HCT116 (cell line): ENCODE measurements around the gene PCK2. TPM values are rescaled to one million over a fixed set of nuclear protein-coding genes. Genes with fewer than 3 reads are reported as not detected.

ENCODE experiments used
- ATAC-seq: fragments of 200-7000 bp; cut with Tn5 transposase; 2 replicates; pipeline ENCODE4 v1.9.1; 2020; ENCODE audit warnings: mild to moderate bottlenecking, moderate library complexity
- BruUV-seq: library from RNA; stranded (reverse); fragments of 400-500 nt; replicated peaks from 2 replicates; lab custom pipeline; 2021; lab: Mats Ljungman, UMichigan
- CTCF ChIA-PET: fragments of 300-600 bp; sonication (Branson Sonifier 250); formaldehyde crosslinking; loops from one replicate; lab custom pipeline; 2021; ENCODE audit warnings: antibody characterized with exemption; lab: Charles Lee
- POLR2A ChIA-PET: fragments of 300-600, 350-600 bp; sonication (Branson Sonifier 250); formaldehyde crosslinking; loops from one replicate; lab custom pipeline; 2021; ENCODE audit warnings: antibody characterized with exemption; lab: Charles Lee
- RAD21 ChIA-PET, 2 experiments: fragments of 300-600 bp; sonication (Branson Sonifier 250); formaldehyde crosslinking; loops; one replicate each; lab custom pipeline; 2023; ENCODE audit warnings: low total read pairs in 2 of 2; ENCODE audit not compliant: uncharacterized antibody in 2 of 2, unreplicated experiment in 2 of 2, low non-redundant PET in 1 of 2; lab: Charles Lee
- DNase-seq: peaks from one replicate; pipeline ENCODE4 v3.0.0-alpha.2; 2010; ENCODE audit warnings: low read depth, low spot score
- H2AFZ ChIP-seq: fragments of 200-600 bp; shearing (Covaris generic), sonication (generic); 2 replicates; pipeline ENCODE4 v1.6.1; 2017; ENCODE audit warnings: low read depth, mixed run types, mixed read lengths, antibody characterized with exemption, low read length; ENCODE audit not compliant: poor library complexity, severe bottlenecking
- H3K27ac ChIP-seq: 2 replicates; pipeline ENCODE4 v1.5.1; 2012; ENCODE audit warnings: low read depth, low read length
- H3K27me3 ChIP-seq: fragments of 200-600 bp; sonication (generic); 2 replicates; pipeline ENCODE4 v1.6.1; 2016; ENCODE audit warnings: mixed run types, low read length, mixed read lengths; ENCODE audit not compliant: insufficient read depth
- H3K36me3 ChIP-seq, 2 experiments: fragments of 200-500 bp in 1 of 2; fragments of 200-600 bp in 1 of 2; sonication (Bioruptor generic) in 1 of 2; sonication (generic) in 1 of 2; 2 replicates each; pipeline versions ENCODE4 v1.5.1 to v1.6.1; 2014 to 2016; ENCODE audit warnings: low read length in 2 of 2, inconsistent platforms in 1 of 2, mixed read lengths in 1 of 2, mixed run types in 1 of 2; ENCODE audit not compliant: insufficient read depth in 2 of 2, control insufficient read depth in 1 of 2
- H3K4me1 ChIP-seq, 2 experiments: fragments of 200-600 bp in 1 of 2; sonication (generic) in 1 of 2; 2 replicates each; pipeline versions ENCODE4 v1.5.1 to v1.6.1; 2012 to 2017; ENCODE audit warnings: low read length in 2 of 2, inconsistent platforms in 1 of 2, mild to moderate bottlenecking in 1 of 2, mixed read lengths in 1 of 2, mixed run types in 1 of 2, moderate library complexity in 1 of 2; ENCODE audit not compliant: insufficient read depth in 2 of 2, control insufficient read depth in 1 of 2
- H3K4me2 ChIP-seq: fragments of 200-600 bp; sonication (generic); 2 replicates; pipeline ENCODE4 v1.6.1; 2017; ENCODE audit warnings: mixed run types, low read length, mixed read lengths
- H3K4me3 ChIP-seq, 2 experiments: fragments of 200-600 bp in 1 of 2; sonication (generic) in 1 of 2; replicated peaks in 1 of 2; 2 replicates each; pipeline ENCODE4 v1.5.1; 2011 to 2016; ENCODE audit warnings: low read length in 2 of 2, control low read depth in 1 of 2, low read depth in 1 of 2, mild to moderate bottlenecking in 1 of 2, mixed read lengths in 1 of 2, mixed run types in 1 of 2
- H3K79me2 ChIP-seq: fragments of 200-600 bp; sonication (generic); 2 replicates; pipeline ENCODE4 v1.6.1; 2017; ENCODE audit warnings: mild to moderate bottlenecking, mixed run types, low read length, moderate library complexity, mixed read lengths; ENCODE audit not compliant: insufficient read depth
- H3K9ac ChIP-seq: fragments of 200-600 bp; sonication (generic); 2 replicates; pipeline ENCODE4 v1.6.1; 2016; ENCODE audit warnings: low read length, mixed read lengths
- H3K9me2 ChIP-seq: fragments of 200-600 bp; sonication (generic), shearing (Covaris generic); 2 replicates; pipeline ENCODE4 v1.6.1; 2017; ENCODE audit warnings: mixed run types, mild to moderate bottlenecking, moderate library complexity; ENCODE audit not compliant: insufficient read depth
- H3K9me3 ChIP-seq, 2 experiments: fragments of 200-500 bp in 1 of 2; fragments of 200-600 bp in 1 of 2; sonication (Bioruptor generic) in 1 of 2; sonication (generic) in 1 of 2; 2 replicates each; pipeline ENCODE4 v1.6.1; 2014 to 2017; ENCODE audit warnings: low read length in 2 of 2, mixed read lengths in 2 of 2, inconsistent platforms in 1 of 2, low read depth in 1 of 2, mild to moderate bottlenecking in 1 of 2, mixed run types in 1 of 2, moderate library complexity in 1 of 2; ENCODE audit not compliant: control insufficient read depth in 1 of 2, insufficient read depth in 1 of 2
- H4K20me1 ChIP-seq: fragments of 200-600 bp; sonication (generic), shearing (Covaris generic); 2 replicates; pipeline ENCODE4 v1.6.1; 2017; ENCODE audit warnings: mixed run types, mild to moderate bottlenecking, moderate library complexity; ENCODE audit not compliant: insufficient read depth
- CEBPB ChIP-seq: IDR thresholded peaks from 2 replicates; pipeline ENCODE4 v1.6.1; 2012; ENCODE audit warnings: low read depth
- EGR1 ChIP-seq: IDR thresholded peaks from 2 replicates; pipeline ENCODE4 v1.6.1; 2012; ENCODE audit warnings: low read depth
- JUND ChIP-seq: IDR thresholded peaks from 2 replicates; pipeline ENCODE4 v1.6.1; 2012
- POLR2A ChIP-seq: IDR thresholded peaks from 2 replicates; pipeline ENCODE4 v1.7.0; 2011; ENCODE audit warnings: borderline replicate concordance; ENCODE audit not compliant: insufficient read depth, insufficient read length; ENCODE audit errors: extremely low read depth
- POLR2AphosphoS5 ChIP-seq: IDR thresholded peaks from 2 replicates; pipeline ENCODE4 v1.6.1; 2011; ENCODE audit warnings: mild to moderate bottlenecking, low read depth, low read length, moderate library complexity
- RAD21 ChIP-seq: IDR thresholded peaks from 2 replicates; pipeline ENCODE4 v1.6.1; 2012; ENCODE audit warnings: low read depth, mild to moderate bottlenecking
- SIN3A ChIP-seq: IDR thresholded peaks from 2 replicates; pipeline ENCODE4 v1.6.1; 2012; ENCODE audit warnings: low read depth
- SP1 ChIP-seq: IDR thresholded peaks from 2 replicates; pipeline ENCODE4 v1.6.1; 2012; ENCODE audit warnings: low read depth
- SRF ChIP-seq: IDR thresholded peaks from 2 replicates; pipeline ENCODE4 v1.6.1; 2012; ENCODE audit warnings: low read depth
- TCF7L2 ChIP-seq: IDR thresholded peaks from 2 replicates; pipeline ENCODE4 v1.7.0; 2011; ENCODE audit warnings: borderline replicate concordance, inconsistent platforms; ENCODE audit not compliant: insufficient read depth, insufficient read length; ENCODE audit errors: extremely low read depth
- ZFX ChIP-seq: fragments of 450-650 bp; IDR thresholded peaks from 2 replicates; pipeline ENCODE4 v1.6.1; 2017
- intact Hi-C: fragments of 100-400 bp; cut with micrococcal nuclease; formaldehyde crosslinking; loops from 2 replicates; pipeline ENCODE4 v1.10.0; 2022
- total RNA-seq: library from RNA; stranded (reverse); gene quantifications from one replicate; pipeline ENCODE4 v1.2.1, GENCODE V29; 2021; ENCODE audit not compliant: unreplicated experiment
- TF ChIP-seq, protein P1 (sequence below): IDR thresholded peaks from 2 replicates; pipeline ENCODE4 v1.6.1; 2012
- TF ChIP-seq, protein P2 (sequence below): IDR thresholded peaks from 2 replicates; pipeline ENCODE4 v1.6.1; 2011; ENCODE audit warnings: mild to moderate bottlenecking, low read length, moderate library complexity; ENCODE audit not compliant: insufficient replicate concordance; ENCODE audit errors: extremely low read depth
- TF ChIP-seq, protein P3 (sequence below): IDR thresholded peaks from 2 replicates; pipeline ENCODE4 v1.6.1; 2012; ENCODE audit warnings: low read depth
- TF ChIP-seq, protein P4 (sequence below), 3 experiments: fragments of 200-600 bp in 1 of 3; sonication (generic) in 1 of 3; IDR thresholded peaks in 2 of 3; conservative IDR thresholded peaks in 1 of 3; 2 replicates each; pipeline ENCODE4 v1.5.1; 2012 to 2017; ENCODE audit warnings: low read depth in 2 of 3, low read length in 2 of 3, antibody characterized with exemption in 1 of 3, borderline replicate concordance in 1 of 3, control low read depth in 1 of 3, mild to moderate bottlenecking in 1 of 3, mixed read lengths in 1 of 3, mixed run types in 1 of 3, moderate library complexity in 1 of 3; ENCODE audit not compliant: insufficient read depth in 1 of 3

PCK2 gene
- total RNA-seq, 1 experiment from 2014 or later = 94.1 TPM

DNA sequence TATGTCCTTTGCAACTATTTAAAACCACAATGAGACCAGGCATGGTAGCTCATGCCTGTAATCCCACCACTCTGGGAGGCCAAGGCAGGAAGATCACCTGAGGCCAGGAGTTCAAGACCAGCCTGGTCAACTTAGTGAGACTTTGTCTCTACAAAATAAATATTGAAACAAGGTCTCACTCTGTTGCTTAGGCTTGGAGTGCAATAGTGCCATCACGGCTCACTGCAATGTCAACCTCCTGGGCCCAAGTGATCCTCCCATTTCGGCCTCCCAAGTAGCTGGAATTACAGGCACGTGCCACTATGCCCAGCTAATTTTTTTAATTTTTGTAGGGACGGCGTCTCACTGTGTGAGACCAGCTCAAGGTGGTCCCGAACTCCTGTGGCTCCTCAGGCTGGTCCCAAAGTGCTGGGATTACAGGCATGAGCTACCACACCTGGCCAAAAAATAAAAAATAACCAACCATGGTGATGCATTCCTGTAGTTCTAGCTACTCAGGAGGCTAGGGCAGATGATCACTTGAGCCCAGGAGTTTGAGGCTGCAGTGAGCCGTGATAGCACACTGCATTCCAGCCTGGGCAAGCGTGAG, 35.4 kb downstream of the PCK2 start:
- ATAC-seq (no peak), DNase-seq (no peak)
- H3K27me3 ChIP-seq = no peaks in the 10 kb centered on the region
- POLR2A ChIA-PET = interaction anchor here (1.2 to 3.0 kb wide), 2 partner anchors 15 to 35 kb away, joined by 3 to 8 read pairs; partner anchors contain the start of genes DCAF11, NRL and PCK2
- no peak overlapping the region for H2AFZ ChIP-seq
- H3K79me2 ChIP-seq = no peaks in the 10 kb centered on the region
- H4K20me1 ChIP-seq = no peaks in the 10 kb centered on the region
- no peak overlapping the region for H3K4me2 ChIP-seq
- no peaks in the 10 kb centered on the region for H3K9me3 ChIP-seq
- H3K36me3 ChIP-seq = no peaks in the 10 kb centered on the region
- no peaks in the 10 kb centered on the region for H3K9me2 ChIP-seq
- TF ChIP-seq, protein P1, sequence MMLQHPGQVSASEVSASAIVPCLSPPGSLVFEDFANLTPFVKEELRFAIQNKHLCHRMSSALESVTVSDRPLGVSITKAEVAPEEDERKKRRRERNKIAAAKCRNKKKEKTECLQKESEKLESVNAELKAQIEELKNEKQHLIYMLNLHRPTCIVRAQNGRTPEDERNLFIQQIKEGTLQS = no peak
- no peak for TF ChIP-seq CEBPB
- TF ChIP-seq, protein P2, sequence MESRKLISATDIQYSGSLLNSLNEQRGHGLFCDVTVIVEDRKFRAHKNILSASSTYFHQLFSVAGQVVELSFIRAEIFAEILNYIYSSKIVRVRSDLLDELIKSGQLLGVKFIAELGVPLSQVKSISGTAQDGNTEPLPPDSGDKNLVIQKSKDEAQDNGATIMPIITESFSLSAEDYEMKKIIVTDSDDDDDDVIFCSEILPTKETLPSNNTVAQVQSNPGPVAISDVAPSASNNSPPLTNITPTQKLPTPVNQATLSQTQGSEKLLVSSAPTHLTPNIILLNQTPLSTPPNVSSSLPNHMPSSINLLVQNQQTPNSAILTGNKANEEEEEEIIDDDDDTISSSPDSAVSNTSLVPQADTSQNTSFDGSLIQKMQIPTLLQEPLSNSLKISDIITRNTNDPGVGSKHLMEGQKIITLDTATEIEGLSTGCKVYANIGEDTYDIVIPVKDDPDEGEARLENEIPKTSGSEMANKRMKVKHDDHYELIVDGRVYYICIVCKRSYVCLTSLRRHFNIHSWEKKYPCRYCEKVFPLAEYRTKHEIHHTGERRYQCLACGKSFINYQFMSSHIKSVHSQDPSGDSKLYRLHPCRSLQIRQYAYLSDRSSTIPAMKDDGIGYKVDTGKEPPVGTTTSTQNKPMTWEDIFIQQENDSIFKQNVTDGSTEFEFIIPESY = no peak
- TF ChIP-seq SRF = no peak
- TF ChIP-seq, protein P3, sequence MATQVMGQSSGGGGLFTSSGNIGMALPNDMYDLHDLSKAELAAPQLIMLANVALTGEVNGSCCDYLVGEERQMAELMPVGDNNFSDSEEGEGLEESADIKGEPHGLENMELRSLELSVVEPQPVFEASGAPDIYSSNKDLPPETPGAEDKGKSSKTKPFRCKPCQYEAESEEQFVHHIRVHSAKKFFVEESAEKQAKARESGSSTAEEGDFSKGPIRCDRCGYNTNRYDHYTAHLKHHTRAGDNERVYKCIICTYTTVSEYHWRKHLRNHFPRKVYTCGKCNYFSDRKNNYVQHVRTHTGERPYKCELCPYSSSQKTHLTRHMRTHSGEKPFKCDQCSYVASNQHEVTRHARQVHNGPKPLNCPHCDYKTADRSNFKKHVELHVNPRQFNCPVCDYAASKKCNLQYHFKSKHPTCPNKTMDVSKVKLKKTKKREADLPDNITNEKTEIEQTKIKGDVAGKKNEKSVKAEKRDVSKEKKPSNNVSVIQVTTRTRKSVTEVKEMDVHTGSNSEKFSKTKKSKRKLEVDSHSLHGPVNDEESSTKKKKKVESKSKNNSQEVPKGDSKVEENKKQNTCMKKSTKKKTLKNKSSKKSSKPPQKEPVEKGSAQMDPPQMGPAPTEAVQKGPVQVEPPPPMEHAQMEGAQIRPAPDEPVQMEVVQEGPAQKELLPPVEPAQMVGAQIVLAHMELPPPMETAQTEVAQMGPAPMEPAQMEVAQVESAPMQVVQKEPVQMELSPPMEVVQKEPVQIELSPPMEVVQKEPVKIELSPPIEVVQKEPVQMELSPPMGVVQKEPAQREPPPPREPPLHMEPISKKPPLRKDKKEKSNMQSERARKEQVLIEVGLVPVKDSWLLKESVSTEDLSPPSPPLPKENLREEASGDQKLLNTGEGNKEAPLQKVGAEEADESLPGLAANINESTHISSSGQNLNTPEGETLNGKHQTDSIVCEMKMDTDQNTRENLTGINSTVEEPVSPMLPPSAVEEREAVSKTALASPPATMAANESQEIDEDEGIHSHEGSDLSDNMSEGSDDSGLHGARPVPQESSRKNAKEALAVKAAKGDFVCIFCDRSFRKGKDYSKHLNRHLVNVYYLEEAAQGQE = no peak
- TF ChIP-seq TCF7L2 = no peak
- TF ChIP-seq RAD21 = no peak
- TF ChIP-seq, protein P4, sequence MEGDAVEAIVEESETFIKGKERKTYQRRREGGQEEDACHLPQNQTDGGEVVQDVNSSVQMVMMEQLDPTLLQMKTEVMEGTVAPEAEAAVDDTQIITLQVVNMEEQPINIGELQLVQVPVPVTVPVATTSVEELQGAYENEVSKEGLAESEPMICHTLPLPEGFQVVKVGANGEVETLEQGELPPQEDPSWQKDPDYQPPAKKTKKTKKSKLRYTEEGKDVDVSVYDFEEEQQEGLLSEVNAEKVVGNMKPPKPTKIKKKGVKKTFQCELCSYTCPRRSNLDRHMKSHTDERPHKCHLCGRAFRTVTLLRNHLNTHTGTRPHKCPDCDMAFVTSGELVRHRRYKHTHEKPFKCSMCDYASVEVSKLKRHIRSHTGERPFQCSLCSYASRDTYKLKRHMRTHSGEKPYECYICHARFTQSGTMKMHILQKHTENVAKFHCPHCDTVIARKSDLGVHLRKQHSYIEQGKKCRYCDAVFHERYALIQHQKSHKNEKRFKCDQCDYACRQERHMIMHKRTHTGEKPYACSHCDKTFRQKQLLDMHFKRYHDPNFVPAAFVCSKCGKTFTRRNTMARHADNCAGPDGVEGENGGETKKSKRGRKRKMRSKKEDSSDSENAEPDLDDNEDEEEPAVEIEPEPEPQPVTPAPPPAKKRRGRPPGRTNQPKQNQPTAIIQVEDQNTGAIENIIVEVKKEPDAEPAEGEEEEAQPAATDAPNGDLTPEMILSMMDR (IDR thresholded peaks at IDR 0.05 in 2 of 3, conservative IDR thresholded peaks at IDR 0.05 in 1 of 3; ENCODE audit: borderline replicate concordance in 1 of 3, insufficient read depth in 1 of 3, low read depth in 2 of 3, low read length in 2 of 3) = no peak
- TF ChIP-seq JUND = no peak
- TF ChIP-seq SP1 = no peak
- no peak for TF ChIP-seq POLR2A
- no peak for TF ChIP-seq SIN3A
- no peak for TF ChIP-seq ZFX
- no peak for TF ChIP-seq POLR2AphosphoS5
- TF ChIP-seq EGR1 = no peak
- no TSS peak for BruUV-seq
- H3K27ac ChIP-seq = no peak overlapping the region
- CTCF ChIA-PET = interaction anchor here (1.2 kb wide), 1 partner anchor 21 kb away, joined by 3 read pairs; no protein-coding TSS in a partner anchor
- H3K9ac ChIP-seq = no peak overlapping the region
- intact Hi-C loops = no loop called here
- H3K4me3 ChIP-seq = no peak overlapping the region
- H3K4me1 ChIP-seq = no peaks in the 10 kb centered on the region
- RAD21 ChIA-PET = no interaction called here
